GM18858 (cell line): ENCODE data around the gene MLC1.

Experiments used
- ATAC-seq: cut with Tn5 transposase; IDR thresholded peaks from one replicate; pipeline ENCODE4 v1.9.1; 2021; ENCODE audit not compliant: unreplicated experiment

MLC1 gene

GRCh38 chr22:50039669-50040443 lies 45.4 kb downstream of the MLC1 start:
- ATAC-seq: no peak

- no peak for ATAC-seq
Measured at GRCh38 chr22:50035976-50036724, 49.1 kb downstream of the MLC1 start.

DNA sequence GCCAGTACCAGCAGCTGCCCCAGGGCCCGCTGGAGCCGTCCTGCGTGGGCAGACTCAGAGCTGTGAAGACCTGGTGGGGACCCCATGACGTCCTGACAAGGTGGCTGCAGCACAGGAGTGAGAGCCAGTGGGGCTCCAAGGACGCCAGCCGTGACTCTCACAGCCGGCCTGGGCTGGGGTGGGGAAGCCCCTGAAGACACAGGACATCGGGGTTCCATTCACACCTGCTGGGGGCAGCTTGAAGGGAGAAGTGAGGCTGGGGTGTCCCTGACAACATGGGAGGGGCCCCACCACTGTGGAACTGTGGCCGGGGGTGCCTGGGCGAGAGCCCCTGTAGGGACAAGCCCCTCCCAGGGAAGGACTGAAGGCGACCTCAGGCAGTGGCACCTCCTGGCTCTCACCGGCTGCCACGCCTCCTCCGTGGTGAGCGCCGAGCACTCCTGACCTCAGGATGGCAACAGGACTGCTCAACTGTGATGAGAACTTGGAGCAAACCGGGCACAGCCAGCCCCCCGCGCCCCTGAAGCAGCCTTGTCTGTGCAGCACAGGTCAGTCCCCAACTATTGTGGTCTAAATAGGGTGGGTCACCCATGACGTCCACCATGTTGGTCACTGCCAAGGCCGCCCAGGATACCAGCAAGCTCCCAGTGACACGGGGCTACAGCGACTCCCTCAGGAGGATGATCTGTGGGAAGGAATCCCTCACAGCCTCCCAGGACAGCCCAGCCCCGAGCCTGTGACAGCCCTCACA lies 49.9 kb downstream of the MLC1 start:
- ATAC-seq: no peak

GRCh38 chr22:50034126-50035081 lies 50.8 kb downstream of the MLC1 start:
- ATAC-seq: no peak

- no peak for ATAC-seq
Measured at GRCh38 chr22:50032941-50033601, 52.2 kb downstream of the MLC1 start.

GRCh38 chr22:50032109-50032871 lies 52.9 kb downstream of the MLC1 start:
- ATAC-seq: no peak

DNA sequence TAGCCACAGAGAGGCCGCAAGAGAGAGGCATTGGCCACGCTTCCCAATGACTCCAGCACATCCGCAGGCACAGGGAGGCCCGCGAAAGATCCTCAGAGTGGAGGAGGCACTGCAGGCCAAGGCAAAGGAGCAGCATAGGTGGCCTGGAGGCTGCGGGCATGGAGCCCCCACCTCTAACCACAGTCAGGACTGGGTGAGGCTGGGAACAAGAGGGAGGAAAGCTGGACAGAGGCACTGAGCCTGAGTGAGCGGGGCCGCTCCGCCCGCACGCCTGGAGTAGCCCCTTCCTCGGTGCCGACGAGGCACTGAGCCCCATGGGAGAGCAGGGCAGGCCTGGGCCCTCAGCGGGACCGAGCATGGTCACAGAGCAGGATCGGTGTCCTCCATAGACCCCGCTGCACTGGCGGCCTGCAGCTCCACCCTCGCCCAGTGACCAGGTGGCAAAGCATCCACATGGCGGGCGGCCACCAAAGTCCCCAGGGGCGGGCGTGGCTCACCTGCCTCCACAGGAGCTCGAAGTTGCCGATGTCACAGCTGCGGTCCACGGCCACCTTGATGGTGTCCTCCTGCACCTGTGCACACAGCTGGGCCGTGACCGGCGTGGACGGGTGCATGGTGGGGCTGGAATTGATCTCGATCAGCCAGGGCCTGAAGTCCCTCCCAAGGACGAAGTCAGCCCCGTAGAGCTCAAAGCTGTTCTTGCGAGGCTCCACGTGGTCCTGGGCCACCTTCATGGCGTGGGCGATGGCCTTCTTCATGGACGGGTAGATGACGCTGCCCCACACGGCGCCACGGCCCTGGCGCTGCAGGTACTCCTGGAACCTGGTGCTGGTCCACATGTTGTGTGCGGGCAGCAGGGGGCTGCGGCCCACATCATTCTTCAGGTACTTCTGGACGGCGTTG lies 53.8 kb downstream of the MLC1 start:
- ATAC-seq: no peak

DNA sequence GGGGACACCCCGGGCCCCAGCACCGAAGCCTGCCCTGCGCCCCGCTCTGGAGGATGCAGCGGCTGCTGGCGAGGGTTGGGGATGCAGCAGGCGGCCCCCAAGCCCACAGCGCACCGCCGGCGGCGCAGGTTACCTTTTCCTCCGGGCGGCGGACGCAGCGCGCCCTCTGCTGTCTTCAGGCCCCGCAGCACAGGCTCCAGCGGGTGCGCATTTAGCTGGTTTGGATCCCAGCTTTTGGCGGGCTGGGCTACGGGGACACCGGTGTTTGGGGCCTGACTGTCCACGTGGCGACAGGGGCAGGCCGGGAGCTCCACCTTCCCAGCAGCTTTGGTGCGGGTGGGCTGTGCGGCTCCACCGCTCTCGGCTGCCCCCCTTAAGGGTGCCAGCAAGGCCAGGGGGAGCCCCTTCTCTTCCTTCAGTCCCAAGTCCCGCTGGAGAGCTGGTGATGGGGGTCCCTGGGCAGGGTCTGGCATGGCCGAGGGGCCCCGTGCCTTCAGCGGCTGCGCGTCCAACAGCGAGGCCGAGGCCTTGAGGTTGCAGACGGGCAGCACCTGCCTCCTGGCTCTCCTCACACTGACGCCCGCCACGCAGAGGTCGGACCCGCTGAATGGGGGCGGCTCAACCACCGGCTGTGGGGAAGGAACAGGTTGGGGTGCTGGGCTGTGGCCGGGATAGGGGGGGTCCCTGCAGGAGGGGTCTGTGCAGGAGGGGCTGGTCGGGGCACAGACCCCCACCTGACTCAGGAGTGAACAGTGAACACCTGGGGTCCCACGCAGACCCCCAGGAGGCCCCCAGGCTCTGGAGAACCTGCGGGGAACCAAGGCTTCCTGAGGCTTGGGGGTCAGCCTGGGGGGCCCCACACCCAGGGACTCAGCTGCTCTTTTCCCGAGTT lies 54.7 kb downstream of the MLC1 start:
- ATAC-seq: no peak

DNA sequence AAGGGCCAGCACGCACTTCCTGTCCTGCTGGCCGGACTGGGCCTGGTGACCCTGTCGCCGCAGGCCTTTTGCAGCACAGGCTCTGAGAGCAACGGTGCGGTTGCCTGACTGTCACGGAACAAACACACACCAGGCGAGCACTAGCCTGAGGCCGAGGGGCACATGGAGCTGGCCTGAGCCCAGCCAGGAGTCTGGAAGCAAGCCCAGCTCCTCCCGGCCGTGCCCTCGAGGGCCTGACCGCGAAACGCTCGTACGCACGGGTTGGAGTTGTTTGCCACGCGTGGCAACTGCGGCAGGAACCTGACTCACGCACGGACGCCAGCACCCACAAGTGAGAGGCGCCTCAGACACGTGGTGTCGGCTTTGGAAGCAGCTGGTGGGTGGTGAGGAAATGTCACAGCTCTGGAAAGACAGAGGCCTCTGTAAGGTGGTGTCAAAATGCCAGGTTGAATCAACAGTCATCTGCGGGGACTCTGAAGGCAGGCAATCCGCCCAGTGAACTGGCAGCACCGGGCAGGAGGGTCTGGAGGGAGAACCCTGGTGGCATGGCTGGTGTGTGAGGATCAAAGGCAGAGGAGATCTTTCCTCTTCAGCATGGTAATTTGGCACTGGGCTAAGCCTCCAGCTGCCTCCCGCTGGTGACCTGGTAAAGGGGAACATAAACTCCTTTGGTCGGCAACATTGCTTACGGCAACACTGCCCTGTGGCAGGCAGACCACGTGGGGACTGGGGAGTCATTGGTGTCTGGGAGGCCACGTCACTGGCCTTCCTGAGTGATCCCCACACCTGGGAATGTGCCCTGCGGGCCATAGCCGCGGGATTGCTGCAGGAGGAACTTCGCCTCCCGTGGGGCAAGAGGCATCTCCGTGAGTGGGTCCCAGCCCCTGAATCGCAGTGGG lies 57.3 kb downstream of the MLC1 start:
- no peak for ATAC-seq

DNA sequence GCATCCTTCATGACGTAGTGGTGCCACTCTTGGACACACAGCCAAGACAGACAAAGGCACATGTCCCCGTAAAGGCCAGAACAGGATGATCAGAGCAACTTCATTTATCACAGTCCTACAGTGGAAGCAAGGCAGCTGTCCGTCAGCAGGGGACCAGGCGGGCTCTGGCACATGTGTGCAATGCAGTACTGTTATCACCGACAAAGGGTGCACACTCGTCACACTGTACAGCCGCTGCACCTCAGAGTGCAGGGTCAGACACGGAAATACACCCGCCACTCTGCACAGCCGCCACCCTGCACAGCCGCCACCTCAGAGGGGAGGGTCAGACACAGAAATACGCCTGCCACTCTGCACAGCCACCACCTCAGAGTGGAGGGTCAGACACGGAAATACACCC lies 59.2 kb downstream of the MLC1 start:
- no peak for ATAC-seq

- ATAC-seq: no peak
Measured at GRCh38 chr22:50022171-50022819, 62.9 kb downstream of the MLC1 start.

GRCh38 chr22:50020606-50021005 lies 64.6 kb downstream of the MLC1 start:
- ATAC-seq: no peak

DNA sequence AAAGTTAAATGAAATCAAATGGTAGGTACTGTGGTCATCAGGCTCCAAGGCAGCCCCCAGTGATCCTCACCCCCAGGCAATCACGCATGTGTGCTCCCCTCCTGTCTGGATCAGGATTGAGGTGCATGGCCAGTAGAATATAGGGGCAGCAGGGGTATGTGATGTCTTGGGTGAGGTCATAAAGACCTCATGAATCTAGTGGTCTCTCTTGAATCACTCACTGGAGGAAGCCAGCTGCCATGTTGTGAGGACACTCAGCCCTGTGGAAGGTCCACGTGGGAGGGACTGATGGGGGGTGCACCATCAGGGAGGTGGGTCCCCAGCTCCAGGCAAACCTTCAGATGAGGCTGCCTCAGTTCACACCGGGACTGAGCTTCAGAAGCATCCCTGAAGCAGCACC lies 65.9 kb downstream of the MLC1 start:
- no peak for ATAC-seq

- no peak for ATAC-seq
Measured at GRCh38 chr22:50018608-50019285, 66.5 kb downstream of the MLC1 start.

- no peak for ATAC-seq
Measured at GRCh38 chr22:50017701-50018224, 67.5 kb downstream of the MLC1 start.
